Adrenal gland (tissue), 12 donors: Measurements from ENCODE around the gene ZNRF3. TPM values are rescaled to one million over a fixed set of nuclear protein-coding genes. Genes with fewer than 3 reads are reported as not detected.

ENCODE experiments used
- DNase-seq, 7 donors: peaks; one replicate each; pipeline ENCODE4 v3.0.0-alpha.2; 2019 to 2020
- H3K27ac ChIP-seq, 5 donors: fragments of 200-600 bp; sonication (generic) in 4 of 5; 1 replicate in 3 of 5; 2 replicates in 2 of 5; pipeline versions ENCODE4 v1.5.1 to v1.8.0; 2016 to 2020; ENCODE audit warnings: mild to moderate bottlenecking in 1 of 5
- H3K27me3 ChIP-seq: fragments of 200-600 bp; 2 replicates; pipeline ENCODE4 v1.8.0; 2021
- H3K36me3 ChIP-seq, 2 donors: fragments of 200-600 bp; replicated peaks in 1 of 2; 1 replicate in 1 of 2; 2 replicates in 1 of 2; pipeline versions ENCODE4 v1.5.1 to v1.8.0; 2018 to 2022
- H3K4me1 ChIP-seq, 2 donors: fragments of 200-600 bp; replicated peaks in 1 of 2; 1 replicate in 1 of 2; 2 replicates in 1 of 2; pipeline versions ENCODE4 v1.5.1 to v1.8.0; 2018 to 2021
- H3K4me3 ChIP-seq, 4 donors: fragments of 200-600 bp; sonication (generic) in 3 of 4; one replicate each; pipeline ENCODE4 v1.5.1; 2016 to 2018
- H3K9me3 ChIP-seq, 3 donors: fragments of 200-600 bp; sonication (generic) in 1 of 3; replicated peaks in 1 of 3; 1 replicate in 2 of 3; 2 replicates in 1 of 3; pipeline versions ENCODE4 v1.5.1 to v1.8.0; 2016 to 2021
- POLR2A ChIP-seq, 2 donors: fragments of 450-650 bp; IDR thresholded peaks; one replicate each; pipeline ENCODE4 v1.6.1; 2017; ENCODE audit warnings: antibody characterized with exemption in 2 of 2, mild to moderate bottlenecking in 2 of 2, moderate library complexity in 1 of 2
- WGBS, 4 donors: extraction: QIAGEN DNeasy Blood & Tissue Kit in 2 of 4; methylation state at CpG; one replicate each; pipeline versions ENCODE4 v1.1.5 to v1.1.7; 2013 to 2017; 5-methylcytosine and 5-hydroxymethylcytosine counted together
- intact Hi-C, 2 donors: fragments of 100-400 bp; cut with DNase I; formaldehyde crosslinking; loops; one replicate each; pipeline versions ENCODE4 v1.14.1 to v1.15.0; 2022 to 2023
- polyA plus RNA-seq, 3 donors: library from polyadenylated mRNA; stranded (reverse); fragments of 200-250 nt in 2 of 3; fragments of 350-450 nt in 1 of 3; fragmentation: Illumina TruSeq in 1 of 3; extraction: RNeasy Lipid Tissue Mini Kit (QIAGEN cat#74804) in 1 of 3; gene quantifications; one replicate each; pipeline ENCODE4 v1.2.3, GENCODE V29; 2013 to 2014
- total RNA-seq, 9 donors: library from RNA; depleted of rRNA in 4 of 9; stranded (reverse); fragments of >200 nt in 4 of 9; fragments of 120-200 nt in 1 of 9; fragmentation: NEBNext Ultra II Directional in 1 of 9; extraction: Animal tissue kit (Norgen Biotek cat#: 25700) in 1 of 9; gene quantifications; one replicate each; pipeline versions ENCODE4 v1.1.0 to v1.2.4, GENCODE V29; 2013 to 2023
- TF ChIP-seq, protein P1 (sequence below), 6 experiments: fragments of 450-650 bp in 4 of 6; fragments of 200-600 bp in 2 of 6; sonication (generic) in 1 of 6; IDR thresholded peaks; 1 replicate in 5 of 6; 2 replicates in 1 of 6; pipeline versions ENCODE4 v1.5.1 to v1.8.0; 2016 to 2021; ENCODE audit warnings: antibody characterized with exemption in 6 of 6, mild to moderate bottlenecking in 2 of 6, moderate library complexity in 1 of 6
- donor health status: healthy with polysubstance abuse.
- donor health status: Bipolar disorder and iron deficiency.
- donor health status: DM: yes; HTN: yes; CAD: no.
- donor health status: DM: no; HTN: no; CAD: no.
- donor health status: DM: no; HTN: no; CAD: no.
- donor health status: DM: yes; HTN: yes; CAD: no.

ZNRF3 gene
- total and polyA plus RNA-seq, 12 donors: 3.1 to 40.9 (median 17.0) TPM

- DNase-seq: no peak
- Histone ChIP-seq H3K4me3 (no peak overlapping the region), H3K27ac (no peak overlapping the region), H3K36me3 (no peaks in the 10 kb centered on the region), H3K27me3 (no peaks in the 10 kb centered on the region), H3K9me3 (no peaks in the 10 kb centered on the region), H3K4me1 (peaks cover 0 to 5% of the 10 kb centered on the region in 2 donors)
- TF ChIP-seq, protein P1, sequence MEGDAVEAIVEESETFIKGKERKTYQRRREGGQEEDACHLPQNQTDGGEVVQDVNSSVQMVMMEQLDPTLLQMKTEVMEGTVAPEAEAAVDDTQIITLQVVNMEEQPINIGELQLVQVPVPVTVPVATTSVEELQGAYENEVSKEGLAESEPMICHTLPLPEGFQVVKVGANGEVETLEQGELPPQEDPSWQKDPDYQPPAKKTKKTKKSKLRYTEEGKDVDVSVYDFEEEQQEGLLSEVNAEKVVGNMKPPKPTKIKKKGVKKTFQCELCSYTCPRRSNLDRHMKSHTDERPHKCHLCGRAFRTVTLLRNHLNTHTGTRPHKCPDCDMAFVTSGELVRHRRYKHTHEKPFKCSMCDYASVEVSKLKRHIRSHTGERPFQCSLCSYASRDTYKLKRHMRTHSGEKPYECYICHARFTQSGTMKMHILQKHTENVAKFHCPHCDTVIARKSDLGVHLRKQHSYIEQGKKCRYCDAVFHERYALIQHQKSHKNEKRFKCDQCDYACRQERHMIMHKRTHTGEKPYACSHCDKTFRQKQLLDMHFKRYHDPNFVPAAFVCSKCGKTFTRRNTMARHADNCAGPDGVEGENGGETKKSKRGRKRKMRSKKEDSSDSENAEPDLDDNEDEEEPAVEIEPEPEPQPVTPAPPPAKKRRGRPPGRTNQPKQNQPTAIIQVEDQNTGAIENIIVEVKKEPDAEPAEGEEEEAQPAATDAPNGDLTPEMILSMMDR (IDR thresholded peaks at IDR 0.05): no peak
- no peak for TF ChIP-seq POLR2A (IDR thresholded peaks at IDR 0.05)
- 92 to 95% (median 93%) methylated on average over 3 of the region's 3 CpGs for WGBS, 4 donors
- intact Hi-C loops: no loop called here
Measured at GRCh38 chr22:29056472-29056871, 173.1 kb downstream of the ZNRF3 start.

DNA sequence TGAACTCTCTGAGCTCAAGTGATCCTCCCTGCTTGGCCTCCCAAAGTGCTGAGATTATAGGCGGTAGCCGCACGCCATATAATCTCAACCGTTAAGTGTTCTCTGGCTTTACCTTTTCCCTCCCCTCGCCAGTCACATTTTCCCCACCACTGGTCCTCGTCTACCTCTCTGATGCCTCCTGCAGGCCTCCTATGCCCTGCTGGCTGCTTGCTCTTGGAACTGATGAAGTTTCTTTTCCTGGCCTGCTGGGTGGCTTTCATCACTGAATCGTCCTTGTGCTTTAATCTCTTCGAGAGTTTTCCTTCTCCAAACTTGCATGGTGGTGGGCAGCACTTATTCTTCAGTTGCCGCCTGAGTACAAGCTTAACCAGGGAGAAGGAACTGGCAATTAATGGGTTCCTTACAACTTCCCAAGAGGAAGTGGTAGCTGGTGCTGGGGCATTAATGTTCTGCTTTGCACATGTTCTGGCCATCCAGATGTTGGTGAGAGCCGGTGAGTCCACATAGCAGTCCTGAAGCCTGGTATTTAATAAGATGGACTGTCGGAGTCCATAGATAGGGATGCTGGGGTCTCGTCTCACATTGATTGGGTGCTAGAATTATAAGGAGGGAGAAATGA lies 177.0 kb downstream of the ZNRF3 start:
- H3K4me3 ChIP-seq: no peak overlapping the region
- TF ChIP-seq POLR2A (IDR thresholded peaks at IDR 0.05): no peak
- TF ChIP-seq, protein P1 (IDR thresholded peaks at IDR 0.05): no peak
- WGBS, 4 donors: 72 to 88% (median 83%) methylated on average over 12 of the region's 12 CpGs
- DNase-seq: peak in 1 of 7 donors; percentile 5
- intact Hi-C loops: no loop called here
- H3K36me3 ChIP-seq: no peaks in the 10 kb centered on the region
- no peaks in the 10 kb centered on the region for H3K9me3 ChIP-seq
- H3K27me3 ChIP-seq: no peaks in the 10 kb centered on the region
- H3K27ac ChIP-seq: no peak overlapping the region
- H3K4me1 ChIP-seq: peaks cover 0 to 5% of the 10 kb centered on the region in 2 donors

DNA sequence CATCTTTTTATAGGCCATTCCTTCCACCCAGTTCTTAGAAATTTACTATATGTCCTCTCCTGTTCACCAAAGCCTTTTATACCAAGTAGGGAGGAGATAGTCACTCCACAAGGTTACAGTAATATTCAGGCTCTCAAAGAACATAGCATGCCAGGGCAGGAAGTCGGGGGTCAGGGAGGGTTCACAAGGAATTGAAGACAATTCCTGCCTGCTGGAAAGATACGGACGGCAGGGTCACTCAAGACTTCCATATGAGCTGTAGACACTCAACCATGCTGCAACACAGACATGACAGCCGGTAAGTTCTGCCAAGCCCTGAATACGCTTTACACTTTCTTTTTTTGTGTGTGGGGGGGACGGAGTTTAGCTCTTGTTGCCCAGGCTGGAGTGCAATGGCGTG lies 177.6 kb downstream of the ZNRF3 start:
- H3K4me3 ChIP-seq: no peak overlapping the region
- no peaks in the 10 kb centered on the region for H3K36me3 ChIP-seq
- TF ChIP-seq POLR2A (IDR thresholded peaks at IDR 0.05): no peak
- TF ChIP-seq, protein P1 (IDR thresholded peaks at IDR 0.05): no peak
- H3K4me1 ChIP-seq: peaks cover 0 to 5% of the 10 kb centered on the region in 2 donors
- H3K9me3 ChIP-seq: no peaks in the 10 kb centered on the region
- H3K27ac ChIP-seq: no peak overlapping the region
- DNase-seq: peak in 1 of 7 donors; percentile 12
- 62 to 65% (median 64%) methylated on average over 7 of the region's 7 CpGs for WGBS, 4 donors
- no peaks in the 10 kb centered on the region for H3K27me3 ChIP-seq
- intact Hi-C loops: no loop called here

GRCh38 chr22:29061773-29062172 lies 178.4 kb downstream of the ZNRF3 start, which contains the start of gene C22orf31:
Gene C22orf31 (minus strand): TSS chr22:29061831. CDS start chr22:29061792, 39 bp downstream.
- Histone ChIP-seq H3K9me3 (no peaks in the 10 kb centered on the region), H3K27ac (no peak within 1 kb of the TSS), H3K4me1 (peaks cover 0 to 5% of the 10 kb centered on the region in 2 donors), H3K27me3 (no peaks in the 10 kb centered on the region), H3K36me3 (no peaks in the 10 kb centered on the region), H3K4me3 (no peak within 1 kb of the TSS)
- WGBS, 4 donors: 69 to 84% (median 74%) methylated on average over 2 of the region's 2 CpGs
- DNase-seq: no peak
- intact Hi-C loops: no loop called here
- TF ChIP-seq POLR2A (IDR thresholded peaks at IDR 0.05): no peak
- TF ChIP-seq, protein P1 (IDR thresholded peaks at IDR 0.05): no peak
